GM19240 (cell line): Measurements from ENCODE around the gene BCAP31.

ENCODE experiments used
- DNase-seq: peaks from one replicate; pipeline ENCODE4 v3.0.0; 2011; ENCODE audit warnings: low spot score; ENCODE audit not compliant: insufficient read length

The BCAP31 gene

GRCh38 chrX:153657161-153657560 lies 67.0 kb downstream of the BCAP31 start:
- DNase-seq, result no peak

- no peak for DNase-seq
These were observed 70.6 kb downstream of the BCAP31 start for GRCh38 chrX:153653556-153653955.

GRCh38 chrX:153651540-153652079 lies 72.6 kb downstream of the BCAP31 start:
- DNase-seq, result no peak

- no peak for DNase-seq
These were observed 73.2 kb downstream of the BCAP31 start for GRCh38 chrX:153650959-153651358.
